ENCODE measurements around the gene CYP2E1.
"Not testable (repeated sequence)": the region's sequence is repeated elsewhere in the genome, so short reads cannot be mapped to it uniquely, and the experiment has no call there.

The CYP2E1 gene

DNA sequence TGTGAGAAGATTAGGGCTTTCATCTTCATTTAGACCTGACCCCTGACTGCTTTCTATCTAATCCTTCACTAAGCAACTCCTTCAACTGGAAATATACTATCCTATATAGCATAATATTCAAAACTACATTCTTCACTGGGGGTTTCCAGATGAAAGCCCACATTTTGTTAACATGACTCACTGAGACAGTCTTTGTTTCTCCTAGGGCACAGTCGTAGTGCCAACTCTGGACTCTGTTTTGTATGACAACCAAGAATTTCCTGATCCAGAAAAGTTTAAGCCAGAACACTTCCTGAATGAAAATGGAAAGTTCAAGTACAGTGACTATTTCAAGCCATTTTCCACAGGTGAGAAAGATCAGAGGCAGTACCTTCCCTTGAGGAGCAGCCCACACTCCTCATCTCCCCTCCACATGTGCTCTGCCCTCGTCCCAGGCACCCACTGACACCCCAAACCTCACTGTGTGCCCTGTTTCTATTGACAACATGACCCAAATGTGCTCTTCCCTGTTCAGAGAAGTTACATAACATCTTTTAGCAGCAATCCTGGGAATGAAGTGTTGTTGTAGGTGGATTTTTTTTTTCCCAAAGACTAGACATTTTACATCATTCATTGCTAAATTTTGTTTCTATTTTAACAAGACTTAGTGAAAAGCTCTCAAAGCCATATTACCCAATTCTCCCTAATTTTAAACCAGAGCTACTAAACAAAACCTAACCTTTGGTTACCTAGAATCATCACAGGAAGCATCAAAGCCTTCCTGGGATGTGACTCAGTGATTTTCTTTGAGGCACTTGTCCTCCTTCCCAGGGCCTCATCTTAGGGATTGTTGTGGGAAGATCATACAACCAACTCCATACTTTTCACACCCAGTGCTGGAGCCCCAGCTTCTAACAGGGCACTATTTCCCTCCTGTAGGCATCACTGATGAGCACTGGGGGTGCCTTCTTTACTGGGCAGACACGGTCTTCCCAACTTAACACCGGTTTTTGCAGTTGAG lies 10.7 kb downstream of the CYP2E1 start:
- Histone ChIP-seq H3K79me2 (ENCODE audit: control insufficient read depth, insufficient read depth, low read length) (no peaks in the 10 kb centered on the region), H3K4me3 (ENCODE audit: low read length) (no peak overlapping the region), H2BK15ac (replicated peaks; ENCODE audit: low read depth) (no peak overlapping the region), H3K4me2 (ENCODE audit: low read length) (no peak overlapping the region), H3K27ac (ENCODE audit: low read depth, low read length) (no peak overlapping the region), H3K18ac (ENCODE audit: low read length) (no peak overlapping the region), H3K4ac (ENCODE audit: low read depth, low read length) (no peak overlapping the region), H2AK5ac (ENCODE audit: low read length) (no peak overlapping the region), H3K27me3 (ENCODE audit: insufficient read depth, low read length, poor library complexity) (no peaks in the 10 kb centered on the region), H3K9ac (ENCODE audit: low read length) (no peak overlapping the region), H3K36me3 (ENCODE audit: control insufficient read depth, insufficient read depth, low read length) (no peaks in the 10 kb centered on the region), H4K8ac (ENCODE audit: low read depth, low read length) (no peak overlapping the region), H2BK5ac (ENCODE audit: low read length) (no peak overlapping the region), H3K4me1 (ENCODE audit: control insufficient read depth, low read depth, low read length) (no peaks in the 10 kb centered on the region), H2BK120ac (ENCODE audit: low read depth, low read length) (no peak overlapping the region), H3K23ac (ENCODE audit: low read length) (no peak overlapping the region), H3K79me1 (ENCODE audit: low read length) (no peaks in the 10 kb centered on the region), H3K56ac (ENCODE audit: low read length) (no peak overlapping the region), H4K5ac (ENCODE audit: low read length) (no peak overlapping the region)
- no peak for DNase-seq
- no CpG with 5 or more reads among the region's 4 CpGs for WGBS (ENCODE audit: extremely low coverage, insufficient coverage, low lambda C conversion rate)

DNA sequence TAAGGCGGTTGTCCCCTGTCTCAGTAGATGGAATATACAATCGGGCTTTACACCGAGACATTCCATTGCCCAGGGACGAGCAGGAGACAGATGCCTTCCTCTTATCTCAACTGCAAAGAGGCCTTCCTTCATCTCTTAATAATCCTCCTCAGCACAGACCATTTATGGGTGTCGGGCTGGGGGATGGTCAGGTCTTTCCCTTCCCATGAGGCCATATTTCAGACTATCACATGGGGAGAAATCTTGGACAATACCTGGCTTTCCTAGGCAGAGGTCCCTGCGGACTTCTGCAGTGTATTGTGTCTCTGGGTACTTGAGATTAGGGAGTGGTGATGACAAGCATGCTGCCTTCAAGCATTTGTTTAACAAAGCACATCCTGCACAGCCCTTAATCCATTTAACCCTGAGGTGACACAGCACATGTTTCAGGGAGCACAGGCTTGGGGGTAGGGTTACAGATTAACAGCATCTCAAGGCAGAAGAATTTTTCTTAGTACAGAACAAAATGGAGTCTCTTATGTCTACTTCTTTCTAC lies 14.3 kb downstream of the CYP2E1 start:
- not testable (repeated sequence) for H3K79me1 ChIP-seq (ENCODE audit: low read length); H3K23ac ChIP-seq (ENCODE audit: low read length); H3K9ac ChIP-seq (ENCODE audit: low read length); H3K79me2 ChIP-seq (ENCODE audit: control insufficient read depth, insufficient read depth, low read length); H4K5ac ChIP-seq (ENCODE audit: low read length); H3K4me2 ChIP-seq (ENCODE audit: low read length); H2BK5ac ChIP-seq (ENCODE audit: low read length); H2AK5ac ChIP-seq (ENCODE audit: low read length); H3K56ac ChIP-seq (ENCODE audit: low read length); H3K27me3 ChIP-seq (ENCODE audit: insufficient read depth, low read length, poor library complexity); H3K4ac ChIP-seq (ENCODE audit: low read depth, low read length); H3K4me1 ChIP-seq (ENCODE audit: control insufficient read depth, low read depth, low read length); DNase-seq; H3K4me3 ChIP-seq (ENCODE audit: low read length); H2BK15ac ChIP-seq (replicated peaks; ENCODE audit: low read depth); H3K36me3 ChIP-seq (ENCODE audit: control insufficient read depth, insufficient read depth, low read length); H3K27ac ChIP-seq (ENCODE audit: low read depth, low read length); H4K8ac ChIP-seq (ENCODE audit: low read depth, low read length); H3K18ac ChIP-seq (ENCODE audit: low read length); H2BK120ac ChIP-seq (ENCODE audit: low read depth, low read length)
- WGBS (ENCODE audit: extremely low coverage, insufficient coverage, low lambda C conversion rate) = no CpG with 5 or more reads among the region's 6 CpGs

DNA sequence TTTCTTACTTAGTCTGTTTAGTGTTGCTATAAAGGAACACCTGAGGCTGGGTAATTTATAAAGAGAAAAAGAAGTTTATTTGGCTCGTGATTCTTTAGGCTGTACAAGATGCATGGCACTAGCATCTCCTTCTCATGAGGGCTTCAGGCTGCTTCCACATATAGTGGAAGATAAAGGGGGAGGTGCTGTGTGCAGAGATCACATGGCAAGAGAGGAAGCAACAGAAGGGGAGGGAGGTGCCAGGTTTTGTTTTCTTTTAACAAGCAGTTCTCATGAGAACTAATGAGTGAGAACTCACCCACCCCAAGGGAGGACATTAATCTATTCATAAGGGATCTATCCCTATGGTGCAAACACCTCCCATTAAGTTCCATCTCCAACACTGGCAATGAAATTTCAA lies 17.3 kb downstream of the CYP2E1 start:
- no peak for DNase-seq
- Histone ChIP-seq H3K23ac (ENCODE audit: low read length) (no peak overlapping the region), H2BK15ac (replicated peaks; ENCODE audit: low read depth) (no peak overlapping the region), H3K36me3 (ENCODE audit: control insufficient read depth, insufficient read depth, low read length) (no peaks in the 10 kb centered on the region), H3K27me3 (ENCODE audit: insufficient read depth, low read length, poor library complexity) (no peaks in the 10 kb centered on the region), H3K4me3 (ENCODE audit: low read length) (no peak overlapping the region), H3K9ac (ENCODE audit: low read length) (no peak overlapping the region), H3K4me2 (ENCODE audit: low read length) (no peak overlapping the region), H3K56ac (ENCODE audit: low read length) (no peak overlapping the region), H2BK5ac (ENCODE audit: low read length) (no peak overlapping the region), H3K18ac (ENCODE audit: low read length) (no peak overlapping the region), H2AK5ac (ENCODE audit: low read length) (no peak overlapping the region), H4K5ac (ENCODE audit: low read length) (no peak overlapping the region), H3K4me1 (ENCODE audit: control insufficient read depth, low read depth, low read length) (no peaks in the 10 kb centered on the region), H4K8ac (ENCODE audit: low read depth, low read length) (no peak overlapping the region), H3K4ac (ENCODE audit: low read depth, low read length) (no peak overlapping the region), H2BK120ac (ENCODE audit: low read depth, low read length) (no peak overlapping the region), H3K79me1 (ENCODE audit: low read length) (no peaks in the 10 kb centered on the region), H3K27ac (ENCODE audit: low read depth, low read length) (no peak overlapping the region), H3K79me2 (ENCODE audit: control insufficient read depth, insufficient read depth, low read length) (no peaks in the 10 kb centered on the region)
- no CpG with 5 or more reads among the region's 1 CpG for WGBS (ENCODE audit: extremely low coverage, insufficient coverage, low lambda C conversion rate)

DNA sequence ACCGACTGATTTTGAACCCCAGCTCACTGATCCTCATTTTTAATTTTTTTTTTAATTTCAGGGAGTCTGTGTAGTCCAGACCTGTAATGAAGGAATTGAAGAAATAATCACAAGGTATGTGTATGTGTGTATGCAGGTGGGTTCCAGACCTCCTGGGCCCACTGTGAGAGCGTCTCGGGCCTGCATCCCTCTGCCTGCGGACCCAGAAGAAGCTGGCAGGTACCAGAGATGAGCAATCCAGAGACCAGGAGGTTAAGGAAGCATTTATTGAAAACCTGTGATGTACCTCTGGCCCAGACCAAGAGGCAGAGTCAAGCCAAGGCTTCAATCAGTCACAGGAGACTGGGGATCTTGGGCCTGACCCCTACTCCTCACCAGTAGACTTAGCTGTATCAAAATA lies 27.4 kb downstream of the CYP2E1 start:
- H3K4ac ChIP-seq (ENCODE audit: low read depth, low read length) = no peak overlapping the region
- no peaks in the 10 kb centered on the region for H3K79me2 ChIP-seq (ENCODE audit: control insufficient read depth, insufficient read depth, low read length)
- no peak overlapping the region for H3K56ac ChIP-seq (ENCODE audit: low read length)
- H2BK5ac ChIP-seq (ENCODE audit: low read length) = no peak overlapping the region
- no peak overlapping the region for H4K5ac ChIP-seq (ENCODE audit: low read length)
- H3K4me1 ChIP-seq (ENCODE audit: control insufficient read depth, low read depth, low read length) = no peaks in the 10 kb centered on the region
- no peaks in the 10 kb centered on the region for H3K79me1 ChIP-seq (ENCODE audit: low read length)
- H4K8ac ChIP-seq (ENCODE audit: low read depth, low read length) = no peak overlapping the region
- H2AK5ac ChIP-seq (ENCODE audit: low read length) = no peak overlapping the region
- no peak for DNase-seq
- no peaks in the 10 kb centered on the region for H3K27me3 ChIP-seq (ENCODE audit: insufficient read depth, low read length, poor library complexity)
- no CpG with 5 or more reads among the region's 4 CpGs for WGBS (ENCODE audit: extremely low coverage, insufficient coverage, low lambda C conversion rate)
- H3K27ac ChIP-seq (ENCODE audit: low read depth, low read length) = no peak overlapping the region
- no peak overlapping the region for H2BK15ac ChIP-seq (replicated peaks; ENCODE audit: low read depth)
- H2BK120ac ChIP-seq (ENCODE audit: low read depth, low read length) = no peak overlapping the region
- H3K18ac ChIP-seq (ENCODE audit: low read length) = no peak overlapping the region
- H3K23ac ChIP-seq (ENCODE audit: low read length) = no peak overlapping the region
- H3K4me2 ChIP-seq (ENCODE audit: low read length) = no peak overlapping the region
- H3K9ac ChIP-seq (ENCODE audit: low read length) = no peak overlapping the region
- H3K4me3 ChIP-seq (ENCODE audit: low read length) = no peak overlapping the region
- H3K36me3 ChIP-seq (ENCODE audit: control insufficient read depth, insufficient read depth, low read length) = no peaks in the 10 kb centered on the region

DNA sequence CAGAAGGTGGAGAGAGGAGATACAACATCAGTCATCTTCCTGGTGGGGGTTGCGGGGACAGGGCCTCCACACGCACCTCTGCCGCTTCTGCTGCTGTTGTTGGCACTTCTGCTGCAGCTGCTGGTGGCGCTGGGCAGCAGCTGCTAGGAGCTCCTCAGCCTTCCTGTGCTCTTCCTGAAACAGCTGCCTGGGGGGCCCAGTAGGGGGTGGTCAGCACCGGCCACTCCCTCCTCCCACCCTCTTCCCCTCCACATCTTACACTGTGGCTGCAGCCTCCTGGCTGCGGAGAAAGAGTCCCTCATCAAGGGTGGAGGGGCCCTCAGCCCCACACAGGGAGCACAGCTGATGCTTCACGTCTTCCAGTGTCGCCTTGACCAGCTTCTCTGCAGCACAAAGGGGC lies 28.4 kb downstream of the CYP2E1 start:
- no peaks in the 10 kb centered on the region for H3K4me1 ChIP-seq (ENCODE audit: control insufficient read depth, low read depth, low read length)
- no peak overlapping the region for H3K27ac ChIP-seq (ENCODE audit: low read depth, low read length)
- no peak overlapping the region for H3K4ac ChIP-seq (ENCODE audit: low read depth, low read length)
- DNase-seq = no peak
- H3K79me1 ChIP-seq (ENCODE audit: low read length) = no peaks in the 10 kb centered on the region
- no peaks in the 10 kb centered on the region for H3K36me3 ChIP-seq (ENCODE audit: control insufficient read depth, insufficient read depth, low read length)
- H3K79me2 ChIP-seq (ENCODE audit: control insufficient read depth, insufficient read depth, low read length) = no peaks in the 10 kb centered on the region
- no peak overlapping the region for H3K56ac ChIP-seq (ENCODE audit: low read length)
- H4K8ac ChIP-seq (ENCODE audit: low read depth, low read length) = no peak overlapping the region
- H2BK120ac ChIP-seq (ENCODE audit: low read depth, low read length) = no peak overlapping the region
- H3K23ac ChIP-seq (ENCODE audit: low read length) = no peak overlapping the region
- H3K9ac ChIP-seq (ENCODE audit: low read length) = no peak overlapping the region
- no peak overlapping the region for H2BK15ac ChIP-seq (replicated peaks; ENCODE audit: low read depth)
- H2BK5ac ChIP-seq (ENCODE audit: low read length) = no peak overlapping the region
- H3K4me3 ChIP-seq (ENCODE audit: low read length) = no peak overlapping the region
- H3K18ac ChIP-seq (ENCODE audit: low read length) = no peak overlapping the region
- no peak overlapping the region for H4K5ac ChIP-seq (ENCODE audit: low read length)
- no peak overlapping the region for H3K4me2 ChIP-seq (ENCODE audit: low read length)
- no peak overlapping the region for H2AK5ac ChIP-seq (ENCODE audit: low read length)
- no peaks in the 10 kb centered on the region for H3K27me3 ChIP-seq (ENCODE audit: insufficient read depth, low read length, poor library complexity)
- no CpG with 5 or more reads among the region's 8 CpGs for WGBS (ENCODE audit: extremely low coverage, insufficient coverage, low lambda C conversion rate)

Measured in mesendoderm (in vitro differentiated cells).